ENCODE measurements around the gene KLHL5. TPM values are rescaled to one million over a fixed set of nuclear protein-coding genes. Genes with fewer than 3 reads are reported as not detected.

KLHL5 gene
- total and polyA plus RNA-seq, 5 donors from 2014 or later, result 6.8 to 21.5 (median 8.2) TPM

- peaks cover 8 to 20% (median 19%) of the 10 kb centered on the region in 4 donors for H3K4me1 Mint-ChIP-seq
- no peak overlapping the region for H3K4me3 Mint-ChIP-seq
- peaks cover 0 to 2% (median 0%) of the 10 kb centered on the region in 7 donors for H3K9me3 Mint-ChIP-seq
- H3K36me3 Mint-ChIP-seq, result peaks cover 8% of the 10 kb centered on the region
- Histone ChIP-seq H3K4me3 (ENCODE audit: low read depth, low read length) (no peak overlapping the region), H3K27ac (ENCODE audit: insufficient read depth, low read length, poor library complexity, severe bottlenecking) (no peak overlapping the region), H3K9me3 (ENCODE audit: control insufficient read depth in 2 of 2, low read length in 2 of 2) (no peaks in the 10 kb centered on the region), H3K27me3 (ENCODE audit: control insufficient read depth, insufficient read depth, low read length) (no peaks in the 10 kb centered on the region), H3K36me3 (ENCODE audit: control insufficient read depth, insufficient read depth, low read length) (no peaks in the 10 kb centered on the region), H3K4me1 (ENCODE audit: control insufficient read depth, insufficient read depth, low read length, poor library complexity, severe bottlenecking) (no peaks in the 10 kb centered on the region)
- no peaks in the 10 kb centered on the region for H3K27me3 Mint-ChIP-seq
- ATAC-seq (ENCODE audit: low read depth in 2 of 2) (no peak), DNase-seq (no peak)
- H3K27ac Mint-ChIP-seq, result no peak overlapping the region
Measured at GRCh38 chr4:39067451-39067850, 5.4 kb downstream of the KLHL5 start.

GRCh38 chr4:39068907-39069306 is 6.9 kb downstream of the KLHL5 start:
- no peak overlapping the region for H3K27ac ChIP-seq (ENCODE audit: insufficient read depth, low read length, poor library complexity, severe bottlenecking)
- Mint-ChIP-seq H3K4me3 (no peak overlapping the region), H3K36me3 (peaks cover 5% of the 10 kb centered on the region), H3K4me1 (peaks cover 0 to 16% (median 12%) of the 10 kb centered on the region in 4 donors), H3K27ac (no peak overlapping the region), H3K9me3 (peaks cover 0 to 2% (median 0%) of the 10 kb centered on the region in 7 donors), H3K27me3 (no peaks in the 10 kb centered on the region)
- no peaks in the 10 kb centered on the region for H3K27me3 ChIP-seq (ENCODE audit: control insufficient read depth, insufficient read depth, low read length)
- DNase-seq (no peak), ATAC-seq (ENCODE audit: low read depth in 2 of 2) (no peak)
- H3K36me3 ChIP-seq (ENCODE audit: control insufficient read depth, insufficient read depth, low read length), result no peaks in the 10 kb centered on the region
- H3K9me3 ChIP-seq (ENCODE audit: control insufficient read depth in 2 of 2, low read length in 2 of 2), result no peaks in the 10 kb centered on the region
- no peak overlapping the region for H3K4me3 ChIP-seq (ENCODE audit: low read depth, low read length)
- no peaks in the 10 kb centered on the region for H3K4me1 ChIP-seq (ENCODE audit: control insufficient read depth, insufficient read depth, low read length, poor library complexity, severe bottlenecking)

- H3K4me1 ChIP-seq (ENCODE audit: control insufficient read depth, insufficient read depth, low read length, poor library complexity, severe bottlenecking), result no peaks in the 10 kb centered on the region
- H3K27me3 ChIP-seq (ENCODE audit: control insufficient read depth, insufficient read depth, low read length), result no peaks in the 10 kb centered on the region
- peaks cover 0 to 11% (median 0%) of the 10 kb centered on the region in 7 donors for H3K9me3 Mint-ChIP-seq
- ATAC-seq (ENCODE audit: low read depth in 2 of 2) (no peak), DNase-seq (no peak)
- H3K36me3 Mint-ChIP-seq, result peaks cover 39% of the 10 kb centered on the region
- H3K36me3 ChIP-seq (ENCODE audit: control insufficient read depth, insufficient read depth, low read length), result peaks cover 8% of the 10 kb centered on the region
- H3K27ac Mint-ChIP-seq, result no peak overlapping the region
- no peak overlapping the region for H3K4me3 ChIP-seq (ENCODE audit: low read depth, low read length)
- peaks cover 0 to 19% (median 1%) of the 10 kb centered on the region in 4 donors for H3K4me1 Mint-ChIP-seq
- no peaks in the 10 kb centered on the region for H3K9me3 ChIP-seq (ENCODE audit: control insufficient read depth in 2 of 2, low read length in 2 of 2)
- no peak overlapping the region for H3K27ac ChIP-seq (ENCODE audit: insufficient read depth, low read length, poor library complexity, severe bottlenecking)
- H3K27me3 Mint-ChIP-seq, result no peaks in the 10 kb centered on the region
- H3K4me3 Mint-ChIP-seq, result no peak overlapping the region
Measured at GRCh38 chr4:39078829-39079228, 16.8 kb downstream of the KLHL5 start.

- ATAC-seq (ENCODE audit: low read depth in 2 of 2), result no peak
Measured at GRCh38 chr4:39083164-39083563, 21.1 kb downstream of the KLHL5 start.

GRCh38 chr4:39085891-39086290 is 23.9 kb downstream of the KLHL5 start:
- H3K27ac Mint-ChIP-seq, result no peak overlapping the region
- peaks cover 0 to 2% (median 0%) of the 10 kb centered on the region in 7 donors for H3K9me3 Mint-ChIP-seq
- Histone ChIP-seq H3K36me3 (ENCODE audit: control insufficient read depth, insufficient read depth, low read length) (peaks cover 10% of the 10 kb centered on the region), H3K4me3 (ENCODE audit: low read depth, low read length) (no peak overlapping the region), H3K27me3 (ENCODE audit: control insufficient read depth, insufficient read depth, low read length) (no peaks in the 10 kb centered on the region), H3K9me3 (ENCODE audit: control insufficient read depth in 2 of 2, low read length in 2 of 2) (no peaks in the 10 kb centered on the region), H3K27ac (ENCODE audit: insufficient read depth, low read length, poor library complexity, severe bottlenecking) (no peak overlapping the region), H3K4me1 (ENCODE audit: control insufficient read depth, insufficient read depth, low read length, poor library complexity, severe bottlenecking) (no peaks in the 10 kb centered on the region)
- H3K36me3 Mint-ChIP-seq, result peaks cover 24% of the 10 kb centered on the region
- peaks cover 0 to 4% (median 0%) of the 10 kb centered on the region in 4 donors for H3K4me1 Mint-ChIP-seq
- no peak for ATAC-seq (ENCODE audit: low read depth in 2 of 2)
- H3K27me3 Mint-ChIP-seq, result no peaks in the 10 kb centered on the region
- no peak for DNase-seq
- no peak overlapping the region for H3K4me3 Mint-ChIP-seq

More at GRCh38 chr4:39083164-39083563, 21.1 kb downstream of the KLHL5 start:
- Mint-ChIP-seq H3K4me1 (peaks cover 0 to 7% (median 0%) of the 10 kb centered on the region in 4 donors), H3K4me3 (no peak overlapping the region), H3K9me3 (peaks cover 0 to 7% (median 0%) of the 10 kb centered on the region in 7 donors), H3K27ac (no peak overlapping the region), H3K27me3 (no peaks in the 10 kb centered on the region), H3K36me3 (peaks cover 25% of the 10 kb centered on the region)
- H3K27me3 ChIP-seq (ENCODE audit: control insufficient read depth, insufficient read depth, low read length), result no peaks in the 10 kb centered on the region
- no peaks in the 10 kb centered on the region for H3K4me1 ChIP-seq (ENCODE audit: control insufficient read depth, insufficient read depth, low read length, poor library complexity, severe bottlenecking)
- DNase-seq, result no peak
- H3K4me3 ChIP-seq (ENCODE audit: low read depth, low read length), result no peak overlapping the region
- peaks cover 10% of the 10 kb centered on the region for H3K36me3 ChIP-seq (ENCODE audit: control insufficient read depth, insufficient read depth, low read length)
- H3K9me3 ChIP-seq (ENCODE audit: control insufficient read depth in 2 of 2, low read length in 2 of 2), result no peaks in the 10 kb centered on the region
- H3K27ac ChIP-seq (ENCODE audit: insufficient read depth, low read length, poor library complexity, severe bottlenecking), result no peak overlapping the region

- H3K27me3 ChIP-seq (ENCODE audit: control insufficient read depth, insufficient read depth, low read length), result no peaks in the 10 kb centered on the region
- peaks cover 3% of the 10 kb centered on the region for H3K36me3 ChIP-seq (ENCODE audit: control insufficient read depth, insufficient read depth, low read length)
- H3K27ac Mint-ChIP-seq, result no peak overlapping the region
- H3K27ac ChIP-seq (ENCODE audit: insufficient read depth, low read length, poor library complexity, severe bottlenecking), result no peak overlapping the region
- H3K27me3 Mint-ChIP-seq, result no peaks in the 10 kb centered on the region
- no peaks in the 10 kb centered on the region for H3K4me1 Mint-ChIP-seq
- H3K4me3 Mint-ChIP-seq, result no peak overlapping the region
- no peaks in the 10 kb centered on the region for H3K9me3 Mint-ChIP-seq
- peaks cover 8% of the 10 kb centered on the region for H3K36me3 Mint-ChIP-seq
- no peaks in the 10 kb centered on the region for H3K9me3 ChIP-seq (ENCODE audit: control insufficient read depth in 2 of 2, low read length in 2 of 2)
- no peaks in the 10 kb centered on the region for H3K4me1 ChIP-seq (ENCODE audit: control insufficient read depth, insufficient read depth, low read length, poor library complexity, severe bottlenecking)
- DNase-seq, result no peak
- ATAC-seq (ENCODE audit: low read depth in 2 of 2), result no peak
- no peak overlapping the region for H3K4me3 ChIP-seq (ENCODE audit: low read depth, low read length)
Measured at GRCh38 chr4:39096847-39097246, 34.8 kb downstream of the KLHL5 start.

- no peak for ATAC-seq (ENCODE audit: low read depth in 2 of 2)
- no peaks in the 10 kb centered on the region for H3K27me3 ChIP-seq (ENCODE audit: control insufficient read depth, insufficient read depth, low read length)
Measured at GRCh38 chr4:39097290-39097689, 35.3 kb downstream of the KLHL5 start.

GRCh38 chr4:39102297-39102696 is 40.3 kb downstream of the KLHL5 start:
- no peak overlapping the region for H3K4me3 ChIP-seq (ENCODE audit: low read depth, low read length)
- peaks cover 29% of the 10 kb centered on the region for H3K36me3 Mint-ChIP-seq
- no peaks in the 10 kb centered on the region for H3K9me3 ChIP-seq (ENCODE audit: control insufficient read depth in 2 of 2, low read length in 2 of 2)
- no peak overlapping the region for H3K27ac ChIP-seq (ENCODE audit: insufficient read depth, low read length, poor library complexity, severe bottlenecking)
- no peak for ATAC-seq (ENCODE audit: low read depth in 2 of 2)
- peaks cover 0 to 4% (median 0%) of the 10 kb centered on the region in 4 donors for H3K4me1 Mint-ChIP-seq
- no peak overlapping the region for H3K4me3 Mint-ChIP-seq
- H3K4me1 ChIP-seq (ENCODE audit: control insufficient read depth, insufficient read depth, low read length, poor library complexity, severe bottlenecking), result no peaks in the 10 kb centered on the region
- DNase-seq, result no peak
- no peak overlapping the region for H3K27ac Mint-ChIP-seq
- no peaks in the 10 kb centered on the region for H3K27me3 Mint-ChIP-seq
- no peaks in the 10 kb centered on the region for H3K27me3 ChIP-seq (ENCODE audit: control insufficient read depth, insufficient read depth, low read length)
- peaks cover 0 to 2% (median 0%) of the 10 kb centered on the region in 7 donors for H3K9me3 Mint-ChIP-seq
- peaks cover 11% of the 10 kb centered on the region for H3K36me3 ChIP-seq (ENCODE audit: control insufficient read depth, insufficient read depth, low read length)

More at GRCh38 chr4:39097290-39097689, 35.3 kb downstream of the KLHL5 start:
- Histone ChIP-seq H3K27ac (ENCODE audit: insufficient read depth, low read length, poor library complexity, severe bottlenecking) (no peak overlapping the region), H3K36me3 (ENCODE audit: control insufficient read depth, insufficient read depth, low read length) (peaks cover 5% of the 10 kb centered on the region), H3K4me3 (ENCODE audit: low read depth, low read length) (no peak overlapping the region), H3K9me3 (ENCODE audit: control insufficient read depth in 2 of 2, low read length in 2 of 2) (no peaks in the 10 kb centered on the region), H3K4me1 (ENCODE audit: control insufficient read depth, insufficient read depth, low read length, poor library complexity, severe bottlenecking) (no peaks in the 10 kb centered on the region)
- Mint-ChIP-seq H3K27me3 (no peaks in the 10 kb centered on the region), H3K27ac (no peak overlapping the region), H3K4me3 (no peak overlapping the region), H3K4me1 (no peaks in the 10 kb centered on the region), H3K9me3 (no peaks in the 10 kb centered on the region), H3K36me3 (peaks cover 8% of the 10 kb centered on the region)
- DNase-seq, result no peak

Data from CD4-positive, CD25-positive, alpha-beta regulatory T cell (primary cell).